GM12801 (cell line): Measurements from ENCODE around the gene CDH9.

Source experiments
- TF ChIP-seq, protein P1 (sequence below): IDR thresholded peaks from one replicate; pipeline ENCODE4 v1.5.1; 2011; ENCODE audit warnings: control low read depth; ENCODE audit not compliant: insufficient read length; ENCODE audit errors: extremely low read depth

Gene CDH9

DNA sequence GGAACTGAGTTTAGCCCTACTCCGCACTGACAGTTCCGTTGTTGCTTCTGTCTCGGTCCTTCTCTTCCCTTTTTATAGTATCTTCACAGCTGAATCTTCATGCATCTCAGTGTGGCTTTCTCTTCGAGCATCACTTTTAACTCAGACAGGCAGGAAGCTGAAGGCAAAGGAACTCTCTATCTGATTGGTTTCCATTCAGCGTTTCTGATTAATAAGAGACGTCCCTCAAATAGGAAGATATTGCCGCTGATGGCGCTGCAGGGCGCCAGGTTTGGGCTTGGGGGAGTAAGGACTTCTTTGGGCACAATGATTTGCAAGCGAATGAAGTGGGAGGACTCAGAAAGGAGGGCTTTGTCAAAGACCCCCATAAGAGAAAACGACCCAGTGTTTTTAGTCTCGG lies at the start of gene CDH9:
Gene CDH9 (minus strand): TSS at position 111 of the 400 bp plus-strand sequence. CDS start 50,253 bp downstream, outside the sequence.
- TF ChIP-seq, protein P1, sequence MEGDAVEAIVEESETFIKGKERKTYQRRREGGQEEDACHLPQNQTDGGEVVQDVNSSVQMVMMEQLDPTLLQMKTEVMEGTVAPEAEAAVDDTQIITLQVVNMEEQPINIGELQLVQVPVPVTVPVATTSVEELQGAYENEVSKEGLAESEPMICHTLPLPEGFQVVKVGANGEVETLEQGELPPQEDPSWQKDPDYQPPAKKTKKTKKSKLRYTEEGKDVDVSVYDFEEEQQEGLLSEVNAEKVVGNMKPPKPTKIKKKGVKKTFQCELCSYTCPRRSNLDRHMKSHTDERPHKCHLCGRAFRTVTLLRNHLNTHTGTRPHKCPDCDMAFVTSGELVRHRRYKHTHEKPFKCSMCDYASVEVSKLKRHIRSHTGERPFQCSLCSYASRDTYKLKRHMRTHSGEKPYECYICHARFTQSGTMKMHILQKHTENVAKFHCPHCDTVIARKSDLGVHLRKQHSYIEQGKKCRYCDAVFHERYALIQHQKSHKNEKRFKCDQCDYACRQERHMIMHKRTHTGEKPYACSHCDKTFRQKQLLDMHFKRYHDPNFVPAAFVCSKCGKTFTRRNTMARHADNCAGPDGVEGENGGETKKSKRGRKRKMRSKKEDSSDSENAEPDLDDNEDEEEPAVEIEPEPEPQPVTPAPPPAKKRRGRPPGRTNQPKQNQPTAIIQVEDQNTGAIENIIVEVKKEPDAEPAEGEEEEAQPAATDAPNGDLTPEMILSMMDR = no peak

DNA sequence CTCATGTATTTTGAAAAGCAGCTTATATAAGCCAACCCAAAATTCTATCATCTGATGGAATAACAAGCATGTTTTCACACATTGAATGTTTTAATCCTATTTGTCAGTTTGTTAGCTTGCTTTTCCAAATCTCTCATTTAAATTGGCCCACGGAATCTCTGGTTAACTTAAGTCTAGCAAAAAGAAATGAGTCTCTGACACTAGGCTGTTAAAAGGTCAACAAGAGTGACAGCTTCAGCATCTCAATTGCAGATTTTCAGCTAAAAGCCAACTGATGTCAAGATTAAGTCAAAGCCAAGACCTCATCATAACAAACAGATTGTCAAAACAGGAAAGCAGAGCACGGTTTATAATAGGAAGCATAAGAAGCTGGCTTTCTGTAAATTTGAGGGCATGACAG lies 49.4 kb upstream of the CDH9 start:
- TF ChIP-seq, protein P1 = no peak

DNA sequence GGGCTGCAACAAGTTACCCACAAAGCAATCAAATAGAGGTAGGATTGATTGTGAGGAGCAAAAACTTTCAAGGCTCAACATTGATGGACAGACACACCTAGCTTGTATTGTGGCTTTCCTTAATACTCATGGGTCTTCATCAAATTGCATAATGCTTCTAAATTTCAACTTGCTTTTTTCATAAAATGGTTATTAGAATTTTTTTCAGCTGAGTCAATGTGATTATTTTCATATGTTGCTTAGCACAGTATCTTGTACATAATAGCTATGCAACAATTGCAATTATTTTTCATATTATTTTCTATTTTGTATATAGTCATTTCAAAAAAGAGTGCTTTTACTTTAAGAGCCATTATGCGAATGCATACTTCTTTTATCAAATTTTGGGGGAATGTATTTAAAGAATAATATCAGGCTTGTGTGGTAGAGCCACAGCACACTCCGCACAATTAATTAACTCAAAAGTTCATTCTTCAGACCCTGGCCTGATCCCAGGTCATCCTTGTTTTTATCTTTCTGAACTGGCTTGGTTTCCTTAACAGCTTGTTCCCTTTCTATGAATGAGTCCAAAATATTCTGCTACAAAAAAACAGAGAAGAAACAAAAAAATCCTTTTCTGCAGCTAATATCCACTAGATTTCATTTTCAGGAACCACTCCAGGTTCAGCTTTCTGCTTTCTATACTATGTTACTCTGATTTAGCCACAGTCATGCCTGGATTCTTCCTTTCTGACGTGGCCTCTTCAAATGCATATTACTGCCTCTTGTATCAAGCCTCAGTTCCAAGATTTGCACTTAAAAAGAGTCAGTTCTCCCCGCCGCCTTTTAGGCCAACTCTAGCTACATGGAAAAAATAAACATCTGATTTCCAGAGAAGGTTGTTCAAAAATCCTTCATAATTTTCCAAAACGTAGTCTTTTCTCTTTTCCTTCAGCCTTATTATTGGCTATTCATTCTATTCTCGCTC lies 45.3 kb upstream of the CDH9 start:
- TF ChIP-seq, protein P1 = no peak

- TF ChIP-seq, protein P1 = no peak
These were observed 41.8 kb upstream of the CDH9 start for GRCh38 chr5:27080147-27080546.

- TF ChIP-seq, protein P1 = no peak
These were observed 24.1 kb upstream of the CDH9 start for GRCh38 chr5:27062451-27062850.

- TF ChIP-seq, protein P1 = no peak
These were observed 10.1 kb upstream of the CDH9 start for GRCh38 chr5:27048510-27048909.

DNA sequence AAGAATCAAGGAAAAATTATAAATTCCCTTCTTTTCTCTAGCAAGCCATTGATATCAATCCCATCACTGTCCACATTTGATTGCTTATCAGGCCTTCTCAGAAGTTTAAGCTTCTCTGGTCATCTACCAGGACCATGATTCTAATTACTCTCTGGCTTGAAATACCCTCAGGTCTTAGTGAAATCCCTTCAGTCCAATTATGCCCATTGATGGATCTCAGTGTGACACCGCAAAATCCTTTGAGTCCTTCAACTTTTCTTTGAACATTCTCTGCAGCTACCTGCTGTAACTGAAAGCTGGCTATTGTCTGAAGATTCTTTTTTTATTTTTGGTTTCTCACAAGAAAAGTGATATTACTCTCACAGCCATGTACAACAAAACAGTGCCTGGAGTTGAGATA lies 3.0 kb upstream of the CDH9 start:
- TF ChIP-seq, protein P1 = no peak
